ENCODE measurements around the gene SLA2.
A peak's percentile ranks its signal among the peaks of the same experiment; 100 is the strongest.

The SLA2 gene

GRCh38 chr20:36579996-36580545 lies 65.9 kb downstream of the SLA2 start:
- no peaks in the 10 kb centered on the region for H3K9me3 ChIP-seq (ENCODE audit: control insufficient read depth, low read length)
- no peak overlapping the region for H3K27ac ChIP-seq (ENCODE audit: insufficient read depth, low read depth, low read length, poor library complexity, severe bottlenecking)
- 89 to 90% methylated on average over 2 of the region's 2 CpGs for WGBS, 2 experiments
- H3K27me3 ChIP-seq (ENCODE audit: control insufficient read depth, insufficient read depth, low read length, poor library complexity, severe bottlenecking): no peaks in the 10 kb centered on the region
- H3K4me3 ChIP-seq (ENCODE audit: insufficient read depth, low read depth, low read length): no peak overlapping the region
- peaks cover 23% of the 10 kb centered on the region for H3K36me3 ChIP-seq (ENCODE audit: control insufficient read depth, insufficient read depth, low read length)
- H3K4me1 ChIP-seq (ENCODE audit: control insufficient read depth, insufficient read depth, low read length): no peaks in the 10 kb centered on the region

- Histone ChIP-seq H3K27ac (ENCODE audit: insufficient read depth, low read depth, low read length, poor library complexity, severe bottlenecking) (no peak overlapping the region), H3K27me3 (ENCODE audit: control insufficient read depth, insufficient read depth, low read length, poor library complexity, severe bottlenecking) (no peaks in the 10 kb centered on the region), H3K4me1 (ENCODE audit: control insufficient read depth, insufficient read depth, low read length) (no peaks in the 10 kb centered on the region), H3K36me3 (ENCODE audit: control insufficient read depth, insufficient read depth, low read length) (peaks cover 23% of the 10 kb centered on the region), H3K4me3 (ENCODE audit: insufficient read depth, low read depth, low read length) (no peak overlapping the region), H3K9me3 (ENCODE audit: control insufficient read depth, low read length) (no peaks in the 10 kb centered on the region)
- 97% methylated on average over 15 of the region's 15 CpGs for WGBS, 2 experiments
Measured at GRCh38 chr20:36578356-36579041, 67.5 kb downstream of the SLA2 start.

GRCh38 chr20:36576081-36576445 lies 69.9 kb downstream of the SLA2 start:
- WGBS, 2 experiments: 89 to 90% methylated on average over 1 of the region's 1 CpG
- H3K4me3 ChIP-seq (ENCODE audit: insufficient read depth, low read depth, low read length): no peak overlapping the region
- no peak overlapping the region for H3K27ac ChIP-seq (ENCODE audit: insufficient read depth, low read depth, low read length, poor library complexity, severe bottlenecking)

DNA sequence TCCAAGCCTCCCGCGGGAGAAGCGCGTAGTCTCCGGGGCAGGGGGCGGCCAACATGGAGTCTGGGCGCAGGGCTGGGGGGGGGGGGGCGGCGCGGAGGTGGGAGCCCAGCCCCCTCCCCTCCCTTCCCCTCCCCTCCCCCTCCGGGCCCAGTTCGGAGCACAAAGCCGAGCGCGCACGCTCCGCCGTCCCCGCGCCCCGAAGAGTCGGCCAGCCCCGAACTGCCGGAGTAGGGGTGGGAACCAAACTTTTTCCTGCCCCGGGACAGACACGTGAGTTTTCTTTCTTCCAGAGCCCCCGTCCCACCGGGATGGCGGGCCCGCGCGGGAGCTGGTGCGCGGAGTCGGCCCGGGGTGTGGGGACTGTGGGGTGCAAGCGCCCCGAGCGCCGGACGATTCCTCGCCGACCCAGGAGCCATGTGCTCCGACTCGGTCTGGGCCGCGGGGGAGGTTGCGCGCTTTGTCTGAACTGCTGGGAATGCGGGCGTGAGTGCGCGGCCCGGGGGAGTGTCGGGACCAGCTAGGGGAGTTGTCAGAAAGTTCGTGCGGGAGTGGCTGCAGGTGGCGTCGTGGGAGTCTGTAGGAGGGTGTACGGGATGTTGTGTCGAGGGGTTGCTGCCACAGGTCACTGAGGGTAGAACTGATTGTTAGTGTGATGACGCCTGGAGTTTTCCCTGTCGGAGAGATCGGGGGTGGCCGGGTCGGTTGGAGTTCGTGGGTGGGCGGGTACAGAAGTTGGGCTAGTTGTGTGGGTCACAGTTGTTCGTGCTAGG lies 71.4 kb downstream of the SLA2 start:
- Histone ChIP-seq H3K27ac (ENCODE audit: insufficient read depth, low read depth, low read length, poor library complexity, severe bottlenecking) (peak overlapping the region; percentile 87), H3K36me3 (ENCODE audit: control insufficient read depth, insufficient read depth, low read length) (peaks cover 9% of the 10 kb centered on the region), H3K9me3 (ENCODE audit: control insufficient read depth, low read length) (no peaks in the 10 kb centered on the region), H3K4me3 (ENCODE audit: insufficient read depth, low read depth, low read length) (peak overlapping the region; percentile 94), H3K4me1 (ENCODE audit: control insufficient read depth, insufficient read depth, low read length) (peaks cover 14% of the 10 kb centered on the region), H3K27me3 (ENCODE audit: control insufficient read depth, insufficient read depth, low read length, poor library complexity, severe bottlenecking) (peaks cover 3% of the 10 kb centered on the region)
- WGBS, 2 experiments: 0 to 1% methylated on average over 59 to 64 of the region's 69 CpGs

More at GRCh38 chr20:36576081-36576445, 69.9 kb downstream of the SLA2 start:
- Histone ChIP-seq H3K36me3 (ENCODE audit: control insufficient read depth, insufficient read depth, low read length) (peaks cover 21% of the 10 kb centered on the region), H3K27me3 (ENCODE audit: control insufficient read depth, insufficient read depth, low read length, poor library complexity, severe bottlenecking) (peaks cover 3% of the 10 kb centered on the region), H3K9me3 (ENCODE audit: control insufficient read depth, low read length) (no peaks in the 10 kb centered on the region), H3K4me1 (ENCODE audit: control insufficient read depth, insufficient read depth, low read length) (peaks cover 14% of the 10 kb centered on the region)

DNA sequence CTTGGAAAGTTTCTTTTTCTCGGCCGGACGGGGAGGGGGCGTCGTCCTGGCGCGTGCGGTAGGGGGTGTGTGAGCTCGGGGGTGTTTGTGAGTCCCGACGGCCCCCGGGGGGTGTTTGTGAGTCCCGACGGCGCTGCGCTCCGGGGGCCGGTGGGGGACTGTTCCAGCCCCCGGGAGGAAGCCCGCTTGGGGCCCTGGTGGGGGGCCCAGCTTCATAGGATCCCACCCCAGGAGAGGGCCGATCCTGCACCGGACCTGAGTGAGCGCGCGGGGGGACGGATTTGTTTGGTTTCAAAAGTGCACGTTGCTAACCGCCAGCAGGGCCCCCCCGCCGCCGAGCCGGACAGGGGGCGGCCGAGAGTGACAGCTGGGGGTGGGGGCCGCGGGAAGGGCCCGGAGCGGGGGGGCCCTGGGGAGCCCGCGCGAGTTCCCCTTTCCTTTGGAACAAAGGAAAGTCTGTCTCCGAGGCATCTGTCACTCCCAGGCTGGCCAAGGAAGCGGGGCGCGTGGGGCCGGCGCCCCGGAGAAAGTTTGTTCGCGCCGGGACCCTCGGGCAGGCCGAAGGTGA lies 72.1 kb downstream of the SLA2 start:
- 1% methylated on average over 53 of the region's 53 CpGs for WGBS, 2 experiments
- Histone ChIP-seq H3K27ac (ENCODE audit: insufficient read depth, low read depth, low read length, poor library complexity, severe bottlenecking) (peak overlapping the region; percentile 87), H3K36me3 (ENCODE audit: control insufficient read depth, insufficient read depth, low read length) (peaks cover 5% of the 10 kb centered on the region), H3K9me3 (ENCODE audit: control insufficient read depth, low read length) (no peaks in the 10 kb centered on the region), H3K4me1 (ENCODE audit: control insufficient read depth, insufficient read depth, low read length) (peaks cover 14% of the 10 kb centered on the region), H3K4me3 (ENCODE audit: insufficient read depth, low read depth, low read length) (peak overlapping the region; percentile 94), H3K27me3 (ENCODE audit: control insufficient read depth, insufficient read depth, low read length, poor library complexity, severe bottlenecking) (peaks cover 3% of the 10 kb centered on the region)

DNA sequence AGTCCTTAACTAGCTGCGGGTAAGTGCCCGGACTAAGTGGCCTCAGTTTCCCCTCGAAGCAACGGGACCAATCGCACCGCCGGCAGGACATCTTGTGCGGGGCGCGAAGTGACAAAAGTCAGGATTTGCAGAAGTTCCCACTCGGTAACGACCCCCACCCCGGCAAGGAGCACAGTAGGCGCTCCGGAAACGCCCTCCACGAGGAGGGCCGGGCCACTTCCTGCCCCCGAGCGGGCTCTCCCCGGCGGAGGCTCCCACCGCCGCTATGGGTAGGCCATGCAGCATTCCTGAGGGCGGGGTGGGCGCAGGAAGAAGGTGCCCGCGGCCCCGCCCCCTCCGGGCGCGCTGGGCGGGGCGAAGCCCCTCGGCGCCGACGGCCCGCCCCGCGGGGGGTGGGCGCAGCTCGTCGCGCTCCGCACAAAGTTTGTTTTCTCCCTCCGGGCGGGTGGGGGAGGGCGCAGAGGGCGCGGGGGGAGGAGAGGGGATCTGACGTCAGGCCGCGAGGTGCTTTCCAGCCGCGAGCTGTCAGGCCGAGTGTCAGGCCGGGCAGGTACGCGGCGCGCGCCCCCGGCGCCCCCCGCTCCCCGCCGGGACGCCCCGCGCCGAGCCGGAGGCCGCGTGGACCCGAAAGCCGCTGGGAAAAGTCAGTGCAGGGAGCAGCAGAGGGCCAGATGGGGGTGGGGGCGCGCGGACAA lies 72.7 kb downstream of the SLA2 start, which contains the start of gene TGIF2:
TGIF2 (plus strand) TSS at position 495 of the 695 bp plus-strand sequence. CDS start 5,178 bp downstream, outside the sequence.
- peak within 1 kb of the TSS; percentile 94 for H3K4me3 ChIP-seq (ENCODE audit: insufficient read depth, low read depth, low read length)
- peaks cover 14% of the 10 kb centered on the region for H3K4me1 ChIP-seq (ENCODE audit: control insufficient read depth, insufficient read depth, low read length)
- WGBS, 2 experiments: 1% methylated on average over 80 of the region's 80 CpGs
- H3K9me3 ChIP-seq (ENCODE audit: control insufficient read depth, low read length): no peaks in the 10 kb centered on the region
- H3K36me3 ChIP-seq (ENCODE audit: control insufficient read depth, insufficient read depth, low read length): no peaks in the 10 kb centered on the region
- H3K27ac ChIP-seq (ENCODE audit: insufficient read depth, low read depth, low read length, poor library complexity, severe bottlenecking): peak within 1 kb of the TSS; percentile 87
- peaks cover 3% of the 10 kb centered on the region for H3K27me3 ChIP-seq (ENCODE audit: control insufficient read depth, insufficient read depth, low read length, poor library complexity, severe bottlenecking)

DNA sequence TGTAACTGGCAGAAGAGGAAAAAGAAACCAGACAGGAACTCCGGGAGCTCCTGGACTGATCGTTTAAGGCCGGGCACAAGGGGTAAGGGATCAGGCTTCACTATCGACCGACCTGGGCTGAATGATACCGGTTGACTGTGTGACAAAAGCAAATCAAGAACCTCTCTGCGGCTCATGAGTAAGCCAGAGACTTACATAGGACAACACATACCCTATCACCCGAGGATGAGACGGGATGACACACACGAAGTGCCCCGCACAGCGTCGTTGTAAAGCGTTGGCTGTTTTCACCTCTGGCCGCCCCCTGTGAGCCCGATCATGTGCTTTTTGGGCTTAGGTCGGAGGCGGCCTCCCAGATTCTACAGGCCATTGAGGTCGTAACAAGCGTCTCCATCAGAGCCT lies 73.3 kb downstream of the SLA2 start:
- Histone ChIP-seq H3K4me1 (ENCODE audit: control insufficient read depth, insufficient read depth, low read length) (peaks cover 14% of the 10 kb centered on the region), H3K9me3 (ENCODE audit: control insufficient read depth, low read length) (no peaks in the 10 kb centered on the region), H3K36me3 (ENCODE audit: control insufficient read depth, insufficient read depth, low read length) (no peaks in the 10 kb centered on the region), H3K27me3 (ENCODE audit: control insufficient read depth, insufficient read depth, low read length, poor library complexity, severe bottlenecking) (peaks cover 3% of the 10 kb centered on the region), H3K27ac (ENCODE audit: insufficient read depth, low read depth, low read length, poor library complexity, severe bottlenecking) (peak overlapping the region; percentile 76), H3K4me3 (ENCODE audit: insufficient read depth, low read depth, low read length) (peak overlapping the region; percentile 94)
- 6 to 7% methylated on average over 20 of the region's 20 CpGs for WGBS, 2 experiments

DNA sequence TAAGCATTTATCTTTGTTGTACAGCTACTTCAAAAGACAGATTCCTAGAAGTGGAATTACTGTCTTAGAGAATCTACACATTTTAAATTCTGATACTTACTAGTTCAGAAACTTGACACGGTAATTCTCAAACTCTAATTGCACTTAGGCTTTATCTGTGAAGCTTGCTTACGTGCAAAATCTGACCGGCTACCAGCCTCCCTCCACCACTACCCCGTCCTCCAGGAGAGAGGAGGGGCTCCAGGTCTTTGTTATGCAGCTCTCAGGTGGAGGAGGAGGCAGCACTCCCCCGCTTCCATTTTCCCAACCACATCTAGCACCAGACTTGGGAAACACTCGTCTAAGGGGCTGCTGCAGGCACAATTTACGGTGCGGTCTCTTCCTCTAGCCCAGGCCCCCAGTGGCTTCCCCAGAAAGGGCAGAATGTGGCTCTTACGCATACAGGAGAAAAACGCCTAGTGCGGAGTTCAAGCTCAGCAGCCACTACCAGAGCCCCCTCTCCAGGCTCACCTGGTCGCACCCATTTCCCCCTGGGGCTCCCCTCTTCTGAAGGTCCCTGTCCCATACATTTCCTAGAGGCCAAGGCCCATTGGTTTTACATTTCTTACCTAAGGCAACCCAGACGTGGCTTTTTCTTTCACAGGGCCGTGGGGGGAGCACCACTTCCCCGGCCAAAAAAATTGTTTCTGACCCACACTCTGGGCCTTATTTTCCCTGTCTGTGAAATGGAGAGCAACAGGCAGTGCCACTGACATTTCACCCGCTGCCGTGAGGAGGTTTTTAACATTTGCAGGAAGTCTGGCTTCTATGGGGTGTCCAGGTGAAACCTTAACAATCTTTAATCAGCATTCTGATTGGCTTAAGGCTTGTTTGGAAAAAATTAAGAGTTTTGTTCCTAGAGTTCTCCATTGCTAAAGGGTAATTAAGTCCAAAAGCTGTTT lies 74.2 kb downstream of the SLA2 start:
- Histone ChIP-seq H3K36me3 (ENCODE audit: control insufficient read depth, insufficient read depth, low read length) (no peaks in the 10 kb centered on the region), H3K9me3 (ENCODE audit: control insufficient read depth, low read length) (no peaks in the 10 kb centered on the region), H3K4me3 (ENCODE audit: insufficient read depth, low read depth, low read length) (peak overlapping the region; percentile 94), H3K27me3 (ENCODE audit: control insufficient read depth, insufficient read depth, low read length, poor library complexity, severe bottlenecking) (peaks cover 3% of the 10 kb centered on the region), H3K27ac (ENCODE audit: insufficient read depth, low read depth, low read length, poor library complexity, severe bottlenecking) (no peak overlapping the region), H3K4me1 (ENCODE audit: control insufficient read depth, insufficient read depth, low read length) (peaks cover 14% of the 10 kb centered on the region)
- 10 to 11% methylated on average over 17 of the region's 17 CpGs for WGBS, 2 experiments

DNA sequence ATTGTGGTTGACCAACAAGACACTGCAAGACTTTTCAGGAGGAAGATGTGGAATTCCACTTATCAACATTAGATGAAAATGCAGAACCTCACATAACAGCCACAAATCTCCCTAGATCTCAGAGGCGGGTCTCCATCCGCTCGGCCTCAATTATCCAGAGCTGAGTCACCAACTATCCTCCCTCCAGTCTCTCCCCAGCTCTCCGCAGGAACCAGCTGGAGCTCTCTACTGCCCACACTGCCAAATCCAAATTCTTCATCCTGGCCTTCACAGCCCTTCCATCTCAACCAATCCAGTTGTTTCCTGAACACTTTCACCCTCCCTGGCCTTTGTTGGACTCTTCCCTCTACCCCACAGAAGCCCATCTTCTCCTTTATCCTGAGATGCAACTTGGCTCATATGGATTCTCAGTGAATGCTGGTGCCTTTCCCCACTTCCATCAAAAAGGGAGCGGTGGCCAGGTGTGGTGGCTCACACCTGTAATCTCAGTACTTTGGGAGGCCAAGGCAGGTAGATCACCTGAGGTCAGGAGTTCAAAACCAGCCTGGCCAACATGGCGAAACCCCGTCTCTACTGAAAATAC lies 76.1 kb downstream of the SLA2 start:
- Histone ChIP-seq H3K4me3 (ENCODE audit: insufficient read depth, low read depth, low read length) (no peak overlapping the region), H3K27ac (ENCODE audit: insufficient read depth, low read depth, low read length, poor library complexity, severe bottlenecking) (no peak overlapping the region)
- 86 to 89% methylated on average over 7 of the region's 7 CpGs for WGBS, 2 experiments

More for the DNA sequence above, 76.1 kb downstream of the SLA2 start:
- Histone ChIP-seq H3K4me1 (ENCODE audit: control insufficient read depth, insufficient read depth, low read length) (peaks cover 14% of the 10 kb centered on the region), H3K36me3 (ENCODE audit: control insufficient read depth, insufficient read depth, low read length) (no peaks in the 10 kb centered on the region), H3K9me3 (ENCODE audit: control insufficient read depth, low read length) (no peaks in the 10 kb centered on the region), H3K27me3 (ENCODE audit: control insufficient read depth, insufficient read depth, low read length, poor library complexity, severe bottlenecking) (peaks cover 3% of the 10 kb centered on the region)
